HUES48 (cell line): ENCODE results near the gene ZNF236.

Experiments
- H3K27ac ChIP-seq: one replicate; pipeline ENCODE4 v1.7.0; 2013; ENCODE audit warnings: low read depth, low read length, inconsistent platforms
- H3K27me3 ChIP-seq: 2 replicates; pipeline ENCODE4 v1.6.1; 2013; ENCODE audit warnings: mild to moderate bottlenecking, low read length; ENCODE audit not compliant: control insufficient read depth, insufficient read depth
- H3K36me3 ChIP-seq: 2 replicates; pipeline ENCODE4 v1.6.1; 2013; ENCODE audit warnings: low read length; ENCODE audit not compliant: control insufficient read depth, insufficient read depth
- H3K4me1 ChIP-seq: 2 replicates; pipeline ENCODE4 v1.6.1; 2013; ENCODE audit warnings: mild to moderate bottlenecking, low read length; ENCODE audit not compliant: control insufficient read depth, insufficient read depth
- H3K4me3 ChIP-seq: 2 replicates; pipeline ENCODE4 v1.5.1; 2013; ENCODE audit warnings: mild to moderate bottlenecking, low read depth, low read length
- H3K9ac ChIP-seq: 2 replicates; pipeline ENCODE4 v1.6.1; 2013; ENCODE audit warnings: mild to moderate bottlenecking, low read depth, low read length, moderate library complexity
- H3K9me3 ChIP-seq: 2 replicates; pipeline ENCODE4 v1.6.1; 2013; ENCODE audit warnings: low read length; ENCODE audit not compliant: control insufficient read depth, insufficient read depth

The ZNF236 gene

DNA sequence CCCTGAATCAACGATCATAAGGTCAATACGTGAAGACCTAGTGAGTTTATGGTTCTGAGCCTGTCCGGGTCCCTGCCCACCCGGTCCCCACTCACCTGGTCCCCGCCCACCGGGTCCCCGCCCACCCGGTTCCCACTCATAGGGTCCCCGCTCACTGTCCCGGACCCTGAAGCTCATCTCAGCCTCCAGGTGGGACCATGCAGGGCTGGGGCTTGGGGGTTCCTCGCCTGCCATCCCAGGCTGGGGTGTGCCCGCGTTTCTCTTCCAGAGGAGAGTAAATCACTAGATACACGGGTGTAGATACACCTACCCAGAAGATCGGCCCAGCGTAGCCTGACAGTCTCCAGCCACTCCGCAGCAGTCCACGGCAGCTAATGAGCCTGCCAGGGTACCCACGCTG lies 178.7 kb downstream of the ZNF236 start:
- Histone ChIP-seq H3K27ac (no peak overlapping the region), H3K9ac (no peak overlapping the region)

DNA sequence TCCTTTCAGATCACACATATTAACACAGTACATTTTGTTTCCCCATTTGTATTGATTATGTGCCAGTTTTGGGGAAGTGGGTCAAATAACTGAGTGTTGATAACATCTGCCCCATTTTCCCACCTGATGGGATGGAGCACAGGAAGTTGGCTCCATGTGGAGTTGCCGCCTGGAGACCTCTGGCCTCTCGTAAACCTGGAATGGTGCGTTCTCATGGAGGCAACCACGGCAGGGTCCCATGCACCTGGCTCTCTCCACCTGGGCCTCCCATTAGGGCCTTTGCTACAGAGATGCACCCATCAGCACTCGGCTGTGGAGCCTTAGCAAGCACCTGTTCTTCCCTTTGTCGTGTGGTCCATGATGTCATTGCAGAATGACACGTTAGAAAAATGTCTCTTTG lies 179.6 kb downstream of the ZNF236 start:
- Histone ChIP-seq H3K9me3 (no peaks in the 10 kb centered on the region), H3K4me3 (no peak overlapping the region), H3K36me3 (no peaks in the 10 kb centered on the region), H3K27me3 (no peaks in the 10 kb centered on the region), H3K4me1 (peaks cover 7% of the 10 kb centered on the region), H3K9ac (no peak overlapping the region), H3K27ac (no peak overlapping the region)

More for the DNA sequence above, 178.7 kb downstream of the ZNF236 start:
- H3K4me1 ChIP-seq: peaks cover 3% of the 10 kb centered on the region; the same call in 1 of the 2 replicates
- H3K36me3 ChIP-seq: no peaks in the 10 kb centered on the region
- H3K27me3 ChIP-seq: no peaks in the 10 kb centered on the region
- no peak overlapping the region for H3K4me3 ChIP-seq
- H3K9me3 ChIP-seq: no peaks in the 10 kb centered on the region

DNA sequence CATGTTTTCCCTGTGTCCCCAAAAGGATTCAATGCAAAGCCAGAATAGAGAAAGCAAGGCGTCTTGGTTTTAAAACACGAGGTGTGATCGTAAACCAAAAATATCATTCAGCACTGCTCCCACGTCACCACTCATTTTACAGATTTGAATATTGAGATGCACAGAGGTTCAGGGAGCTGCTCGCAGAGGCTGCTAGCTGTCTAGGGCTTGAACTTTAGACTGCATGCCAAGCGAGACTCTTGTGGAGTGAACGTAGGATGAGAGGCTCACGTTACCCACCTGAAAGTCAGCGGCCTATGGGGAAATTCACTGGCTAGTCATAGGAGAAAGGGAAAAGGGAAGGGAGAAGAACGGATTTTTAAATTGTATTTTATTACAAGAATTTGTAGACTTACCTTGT lies 180.1 kb downstream of the ZNF236 start:
- Histone ChIP-seq H3K27ac (no peak overlapping the region), H3K27me3 (no peaks in the 10 kb centered on the region), H3K9me3 (no peaks in the 10 kb centered on the region), H3K36me3 (no peaks in the 10 kb centered on the region), H3K4me1 (peaks cover 12% of the 10 kb centered on the region), H3K4me3 (no peak overlapping the region), H3K9ac (no peak overlapping the region)

DNA sequence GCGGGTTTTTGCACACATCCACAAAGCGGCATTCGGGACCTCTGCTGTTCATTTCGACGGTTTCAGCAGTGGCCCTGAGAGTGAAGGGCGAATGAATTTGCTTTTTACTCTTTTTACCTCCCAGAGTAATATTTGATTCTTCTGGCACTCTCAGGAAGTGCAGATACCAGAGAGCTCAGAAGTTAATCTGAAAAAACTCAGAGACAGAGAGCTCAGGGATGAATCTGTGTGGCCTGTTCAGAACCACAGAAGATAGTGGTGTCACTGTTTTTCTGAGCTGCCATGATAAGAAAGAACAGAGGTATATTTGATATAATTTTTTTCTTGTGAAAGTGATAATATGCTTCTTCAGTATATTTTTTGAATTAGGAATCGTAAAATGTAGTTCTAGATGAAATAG lies 181.0 kb downstream of the ZNF236 start:
- Histone ChIP-seq H3K27ac (no peak overlapping the region), H3K27me3 (no peaks in the 10 kb centered on the region), H3K4me1 (peaks cover 14% of the 10 kb centered on the region), H3K9ac (no peak overlapping the region), H3K9me3 (no peaks in the 10 kb centered on the region), H3K4me3 (no peak overlapping the region), H3K36me3 (no peaks in the 10 kb centered on the region)

DNA sequence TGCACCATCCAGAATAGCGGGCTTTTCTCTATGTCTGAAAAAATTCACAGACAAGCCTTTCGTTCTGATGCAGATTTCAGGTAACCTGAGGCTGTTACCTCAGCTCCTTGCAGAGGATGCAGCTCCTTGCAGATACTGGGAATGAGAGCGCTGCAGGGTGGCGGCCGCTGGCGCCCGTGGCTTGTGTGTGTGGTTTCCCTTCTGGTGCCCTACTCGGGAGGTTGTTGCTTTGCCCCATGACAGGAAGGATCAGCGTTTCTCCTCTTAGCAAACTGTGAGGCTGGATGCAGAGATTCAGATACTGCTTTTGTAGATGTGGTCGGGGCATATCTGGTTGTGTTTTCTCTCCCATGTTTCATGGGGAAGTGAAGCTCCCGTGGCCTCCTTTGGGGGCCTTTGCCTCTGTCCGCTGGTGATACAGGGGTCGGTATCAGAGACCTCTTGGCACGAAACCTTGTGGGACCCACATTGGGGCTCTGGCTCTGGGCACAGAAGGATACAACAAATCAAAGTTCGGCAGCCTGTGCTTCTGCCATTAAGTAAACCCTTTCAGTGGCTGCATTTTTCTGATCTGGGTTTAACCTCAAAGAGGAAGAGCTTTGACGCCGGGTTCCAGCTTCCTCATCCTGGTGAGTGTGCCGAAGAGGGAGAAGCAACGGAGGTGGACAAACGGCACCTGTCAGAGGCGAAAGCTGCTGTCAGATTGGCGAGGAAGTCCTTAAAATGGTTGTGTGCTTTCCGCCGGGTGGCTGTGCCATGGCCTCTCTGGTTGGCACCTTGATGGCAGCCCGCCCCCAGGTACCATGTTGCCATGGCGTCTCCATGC lies 182.4 kb downstream of the ZNF236 start:
- Histone ChIP-seq H3K9me3 (no peaks in the 10 kb centered on the region), H3K4me1 (peaks cover 14% of the 10 kb centered on the region), H3K9ac (no peak overlapping the region), H3K36me3 (no peaks in the 10 kb centered on the region), H3K27ac (no peak overlapping the region), H3K4me3 (no peak overlapping the region), H3K27me3 (no peaks in the 10 kb centered on the region)

DNA sequence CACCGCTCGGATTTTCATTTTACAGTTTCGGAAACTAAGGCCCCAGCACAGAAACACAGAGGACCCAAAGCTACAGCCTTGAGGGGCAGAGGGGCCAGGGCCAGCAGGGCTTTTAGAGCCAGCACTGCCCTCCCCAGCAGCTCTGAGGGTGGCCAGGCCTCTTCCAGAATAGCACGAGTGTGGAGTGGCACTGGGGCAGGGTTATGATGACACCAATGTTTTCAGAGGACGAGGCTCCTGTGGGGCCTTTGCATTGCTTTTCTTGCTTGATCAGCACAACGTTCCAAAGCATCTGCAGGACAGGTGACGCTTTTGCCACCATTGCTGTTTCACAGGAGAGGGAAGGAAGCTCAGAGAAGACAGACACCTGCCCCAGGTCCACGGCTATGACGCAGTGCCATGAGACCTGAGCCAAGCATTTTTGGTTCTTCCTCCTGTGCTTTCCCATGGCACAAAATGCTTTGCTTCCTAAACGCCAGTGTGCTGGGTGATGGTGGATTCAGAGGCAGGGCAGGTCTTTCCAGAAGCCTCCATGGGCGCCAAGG lies 183.4 kb downstream of the ZNF236 start:
- Histone ChIP-seq H3K9ac (no peak overlapping the region), H3K9me3 (no peaks in the 10 kb centered on the region), H3K4me3 (no peak overlapping the region), H3K27me3 (no peaks in the 10 kb centered on the region), H3K36me3 (no peaks in the 10 kb centered on the region), H3K4me1 (peaks cover 19% of the 10 kb centered on the region), H3K27ac (no peak overlapping the region)

DNA sequence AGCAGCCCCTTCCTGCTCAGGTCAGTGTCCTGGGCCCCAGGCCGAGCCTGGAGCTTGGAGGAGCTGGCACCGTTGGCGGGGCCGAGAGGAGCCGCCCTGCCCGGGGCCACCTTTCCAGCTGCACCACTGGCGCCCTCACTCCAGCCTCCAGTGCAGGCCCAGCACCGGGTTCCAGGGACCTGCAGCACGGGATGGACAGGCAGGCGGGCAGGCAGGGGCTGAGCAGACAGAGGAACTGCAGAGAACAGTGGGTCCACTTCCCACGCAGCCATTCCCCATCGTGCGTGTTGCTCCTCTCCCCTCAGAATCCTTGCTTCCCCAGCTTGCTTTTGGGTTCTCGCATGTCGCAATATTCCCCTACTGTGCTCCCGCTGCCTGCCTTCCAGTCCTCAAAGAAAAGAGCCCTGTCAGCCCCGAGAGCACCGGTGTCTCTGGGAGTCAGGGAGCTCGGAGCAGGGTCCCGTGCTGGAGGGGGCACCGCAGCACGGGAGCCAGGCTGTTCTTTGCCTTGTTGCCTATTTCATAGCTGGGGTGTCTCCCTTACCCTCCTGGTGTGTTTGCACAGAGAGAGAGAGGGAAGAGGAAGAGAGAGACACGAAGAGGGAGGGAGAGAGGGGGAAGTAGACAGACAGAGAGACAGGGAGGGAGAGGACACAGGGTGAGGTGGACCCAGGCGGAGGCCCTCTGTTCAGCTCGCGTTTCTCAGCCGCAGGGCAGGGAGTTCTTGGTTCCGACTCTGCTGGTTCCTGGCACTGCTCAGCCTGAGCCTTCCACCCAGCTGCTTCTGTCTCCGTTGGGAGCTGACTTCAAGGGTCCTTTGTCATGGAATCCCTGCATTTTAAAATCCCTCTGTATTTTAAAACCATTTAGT lies 184.2 kb downstream of the ZNF236 start:
- Histone ChIP-seq H3K9ac (no peak overlapping the region), H3K36me3 (no peaks in the 10 kb centered on the region), H3K27me3 (no peaks in the 10 kb centered on the region), H3K9me3 (no peaks in the 10 kb centered on the region), H3K27ac (no peak overlapping the region), H3K4me3 (no peak overlapping the region), H3K4me1 (peaks cover 26% of the 10 kb centered on the region)

DNA sequence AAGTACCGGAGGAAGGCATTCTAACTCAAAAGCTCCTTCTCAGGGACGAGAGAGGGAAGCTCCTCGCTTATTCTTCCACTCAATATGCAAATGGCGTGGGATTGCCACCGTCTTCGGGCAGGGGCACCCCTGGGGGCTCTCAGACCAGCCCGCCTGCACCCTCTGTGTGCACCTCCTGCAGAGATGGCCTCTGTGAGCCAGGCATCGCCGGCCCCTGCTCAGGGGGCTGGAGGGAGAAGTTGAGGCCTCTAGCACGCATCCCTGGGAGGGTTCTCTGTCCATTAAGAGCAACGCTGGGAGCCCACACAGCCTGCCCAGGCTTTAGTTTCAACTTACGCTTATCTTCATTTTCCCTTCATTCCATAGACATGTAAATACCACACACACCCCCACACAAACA lies 184.9 kb downstream of the ZNF236 start:
- no peak overlapping the region for H3K4me3 ChIP-seq
- no peaks in the 10 kb centered on the region for H3K9me3 ChIP-seq
- no peak overlapping the region for H3K27ac ChIP-seq
- H3K9ac ChIP-seq: no peak overlapping the region
- H3K27me3 ChIP-seq: no peaks in the 10 kb centered on the region
- peaks cover 26% of the 10 kb centered on the region for H3K4me1 ChIP-seq
- H3K36me3 ChIP-seq: no peaks in the 10 kb centered on the region

DNA sequence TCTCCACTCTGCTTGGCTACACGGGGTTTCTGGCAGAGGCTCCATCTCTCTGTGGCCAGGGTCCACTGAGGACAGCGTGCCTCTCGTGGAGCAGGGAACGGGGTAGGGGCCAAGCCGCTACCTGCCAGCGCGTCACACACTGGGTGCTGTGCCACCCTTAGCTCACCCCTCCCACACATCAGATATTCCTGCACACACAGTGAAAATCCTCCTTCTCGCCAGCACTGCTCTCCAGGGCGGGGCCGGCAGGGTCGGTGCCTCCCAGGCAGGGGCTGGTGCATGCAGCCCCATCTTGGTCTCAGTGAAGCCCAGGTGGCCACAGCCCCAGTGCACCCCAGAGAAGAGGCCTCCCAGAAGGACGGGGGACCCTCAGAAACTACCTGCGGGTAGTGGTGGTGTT lies 185.6 kb downstream of the ZNF236 start:
- no peak overlapping the region for H3K9ac ChIP-seq
- H3K4me3 ChIP-seq: no peak overlapping the region
- H3K9me3 ChIP-seq: no peaks in the 10 kb centered on the region
- H3K4me1 ChIP-seq: peaks cover 26% of the 10 kb centered on the region
- H3K36me3 ChIP-seq: no peaks in the 10 kb centered on the region
- no peak overlapping the region for H3K27ac ChIP-seq
- no peaks in the 10 kb centered on the region for H3K27me3 ChIP-seq

DNA sequence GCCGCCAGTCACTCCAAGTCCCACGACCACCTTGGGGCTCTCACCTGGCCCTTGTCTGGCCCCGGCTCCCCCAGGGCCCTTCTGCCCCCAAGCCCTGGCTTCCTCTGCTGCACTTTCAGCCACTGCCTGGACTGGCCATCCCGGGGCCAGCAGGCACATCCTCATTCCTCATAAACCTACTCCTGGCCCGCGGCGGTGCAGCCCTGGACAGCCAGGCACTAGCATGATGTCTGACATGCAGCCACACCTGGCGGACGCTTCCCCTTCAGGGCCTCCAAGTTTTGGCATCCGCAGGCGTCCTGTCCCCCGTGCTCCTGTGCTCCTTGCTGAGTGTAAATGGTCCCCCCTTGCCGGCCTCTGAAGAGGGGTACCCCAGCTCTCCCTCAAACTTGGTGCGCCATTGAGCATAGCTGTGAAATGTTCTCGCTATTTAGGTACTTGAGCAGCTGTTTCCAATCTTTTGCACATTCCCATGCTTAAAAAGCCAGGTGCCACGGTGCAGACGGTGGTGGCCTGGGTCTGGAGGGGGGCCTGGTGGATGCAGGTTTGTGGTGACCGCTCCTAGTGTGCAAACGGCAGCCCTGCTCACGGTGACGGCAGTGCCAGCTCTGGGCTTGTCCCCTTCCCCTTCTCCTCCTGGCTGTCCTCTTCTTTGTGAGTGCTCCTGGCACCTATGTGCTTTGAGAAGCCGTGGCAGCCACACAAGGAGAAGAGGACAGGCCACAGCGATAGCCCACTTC lies 186.4 kb downstream of the ZNF236 start:
- Histone ChIP-seq H3K9ac (no peak overlapping the region), H3K4me1 (peaks cover 26% of the 10 kb centered on the region), H3K27me3 (no peaks in the 10 kb centered on the region), H3K27ac (no peak overlapping the region), H3K4me3 (no peak overlapping the region), H3K36me3 (no peaks in the 10 kb centered on the region), H3K9me3 (no peaks in the 10 kb centered on the region)
